HS-5 (cell line): ENCODE data around the gene SENP3.

ENCODE experiments used
- DNase-seq: peaks from one replicate; pipeline ENCODE4 v3.0.0-alpha.2; 2012; ENCODE audit warnings: low read depth

Gene SENP3

DNA sequence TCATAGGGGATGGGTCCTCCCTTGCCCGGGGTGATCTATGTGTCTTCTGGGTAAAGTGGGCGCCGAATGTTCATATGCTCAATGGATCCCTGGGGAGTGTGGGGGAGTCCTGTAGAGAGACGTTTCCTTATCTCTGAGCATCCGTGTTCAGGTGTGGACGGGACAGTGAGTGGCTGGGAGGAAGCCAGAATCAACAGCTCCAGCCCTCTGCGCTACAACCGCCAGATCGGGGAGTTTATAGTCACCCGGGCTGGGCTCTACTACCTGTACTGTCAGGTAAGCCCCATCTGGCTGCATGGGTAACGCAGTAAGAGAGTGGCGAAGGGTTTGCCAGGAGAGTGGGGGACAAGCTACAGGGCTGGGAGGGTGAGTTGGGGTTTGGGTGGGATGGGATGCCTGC, 5.1 kb upstream of the SENP3 start:
- DNase-seq: no peak

DNA sequence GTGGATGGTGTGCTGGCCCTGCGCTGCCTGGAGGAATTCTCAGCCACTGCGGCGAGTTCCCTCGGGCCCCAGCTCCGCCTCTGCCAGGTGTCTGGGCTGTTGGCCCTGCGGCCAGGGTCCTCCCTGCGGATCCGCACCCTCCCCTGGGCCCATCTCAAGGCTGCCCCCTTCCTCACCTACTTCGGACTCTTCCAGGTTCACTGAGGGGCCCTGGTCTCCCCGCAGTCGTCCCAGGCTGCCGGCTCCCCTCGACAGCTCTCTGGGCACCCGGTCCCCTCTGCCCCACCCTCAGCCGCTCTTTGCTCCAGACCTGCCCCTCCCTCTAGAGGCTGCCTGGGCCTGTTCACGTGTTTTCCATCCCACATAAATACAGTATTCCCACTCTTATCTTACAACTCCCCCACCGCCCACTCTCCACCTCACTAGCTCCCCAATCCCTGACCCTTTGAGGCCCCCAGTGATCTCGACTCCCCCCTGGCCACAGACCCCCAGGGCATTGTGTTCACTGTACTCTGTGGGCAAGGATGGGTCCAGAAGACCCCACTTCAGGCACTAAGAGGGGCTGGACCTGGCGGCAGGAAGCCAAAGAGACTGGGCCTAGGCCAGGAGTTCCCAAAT, 4.5 kb upstream of the SENP3 start:
- DNase-seq: no peak

DNA sequence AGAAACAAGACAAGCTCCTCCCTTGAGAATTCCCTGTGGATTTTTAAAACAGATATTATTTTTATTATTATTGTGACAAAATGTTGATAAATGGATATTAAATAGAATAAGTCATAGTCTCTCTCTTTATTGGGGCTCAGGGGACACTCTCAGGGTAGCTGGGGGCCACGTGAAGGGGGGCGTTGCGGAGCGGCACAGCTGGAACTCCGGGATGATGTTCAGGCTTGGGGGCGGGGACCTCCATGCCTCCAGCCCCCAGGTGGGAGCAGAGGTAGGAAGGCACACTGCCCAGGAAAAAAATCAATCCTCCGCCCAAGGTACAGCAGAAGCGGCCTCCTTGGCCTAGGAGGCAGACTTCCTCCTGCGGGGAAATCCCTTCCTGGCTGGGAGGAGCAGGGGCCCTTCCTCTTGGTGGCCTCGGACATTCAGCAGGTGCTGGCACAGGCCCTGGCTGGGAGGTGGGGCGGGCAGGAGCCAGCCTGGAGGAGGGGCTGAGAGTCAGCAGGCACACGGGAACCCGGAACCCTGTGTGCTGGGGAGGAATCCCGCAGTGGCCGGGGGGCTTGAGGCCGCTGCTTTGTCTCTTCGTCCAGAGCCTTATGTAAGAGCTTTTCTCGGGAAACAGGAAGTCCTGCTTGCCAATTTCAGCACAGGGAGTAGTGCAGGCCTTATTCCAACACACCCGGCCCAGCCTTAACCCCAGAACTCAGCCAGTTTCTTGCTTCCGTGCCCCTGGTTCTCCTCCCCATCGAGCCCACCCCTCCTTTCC, 3.8 kb upstream of the SENP3 start:
- DNase-seq: no peak

DNA sequence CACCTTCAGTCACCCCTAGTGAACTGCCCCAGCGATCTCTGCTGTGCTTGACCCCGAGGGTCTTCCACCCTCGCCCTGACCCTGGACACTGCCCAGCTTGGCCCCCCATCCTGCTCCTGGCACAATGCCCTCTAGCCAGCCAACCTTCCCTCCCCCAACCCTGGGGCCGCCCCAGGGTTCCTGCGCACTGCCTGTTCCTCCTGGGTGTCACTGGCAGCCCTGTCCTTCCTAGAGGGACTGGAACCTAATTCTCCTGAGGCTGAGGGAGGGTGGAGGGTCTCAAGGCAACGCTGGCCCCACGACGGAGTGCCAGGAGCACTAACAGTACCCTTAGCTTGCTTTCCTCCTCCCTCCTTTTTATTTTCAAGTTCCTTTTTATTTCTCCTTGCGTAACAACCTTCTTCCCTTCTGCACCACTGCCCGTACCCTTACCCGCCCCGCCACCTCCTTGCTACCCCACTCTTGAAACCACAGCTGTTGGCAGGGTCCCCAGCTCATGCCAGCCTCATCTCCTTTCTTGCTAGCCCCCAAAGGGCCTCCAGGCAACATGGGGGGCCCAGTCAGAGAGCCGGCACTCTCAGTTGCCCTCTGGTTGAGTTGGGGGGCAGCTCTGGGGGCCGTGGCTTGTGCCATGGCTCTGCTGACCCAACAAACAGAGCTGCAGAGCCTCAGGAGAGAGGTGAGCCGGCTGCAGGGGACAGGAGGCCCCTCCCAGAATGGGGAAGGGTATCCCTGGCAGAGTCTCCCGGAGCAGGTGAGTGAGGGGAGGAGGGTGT, 3.0 kb upstream of the SENP3 start, which contains the start of gene TNFSF13:
TNFSF13 (plus strand) TSS at position 207 of the 776 bp plus-strand sequence; CDS start at position 497, 290 bp downstream.
- DNase-seq: no peak

DNA sequence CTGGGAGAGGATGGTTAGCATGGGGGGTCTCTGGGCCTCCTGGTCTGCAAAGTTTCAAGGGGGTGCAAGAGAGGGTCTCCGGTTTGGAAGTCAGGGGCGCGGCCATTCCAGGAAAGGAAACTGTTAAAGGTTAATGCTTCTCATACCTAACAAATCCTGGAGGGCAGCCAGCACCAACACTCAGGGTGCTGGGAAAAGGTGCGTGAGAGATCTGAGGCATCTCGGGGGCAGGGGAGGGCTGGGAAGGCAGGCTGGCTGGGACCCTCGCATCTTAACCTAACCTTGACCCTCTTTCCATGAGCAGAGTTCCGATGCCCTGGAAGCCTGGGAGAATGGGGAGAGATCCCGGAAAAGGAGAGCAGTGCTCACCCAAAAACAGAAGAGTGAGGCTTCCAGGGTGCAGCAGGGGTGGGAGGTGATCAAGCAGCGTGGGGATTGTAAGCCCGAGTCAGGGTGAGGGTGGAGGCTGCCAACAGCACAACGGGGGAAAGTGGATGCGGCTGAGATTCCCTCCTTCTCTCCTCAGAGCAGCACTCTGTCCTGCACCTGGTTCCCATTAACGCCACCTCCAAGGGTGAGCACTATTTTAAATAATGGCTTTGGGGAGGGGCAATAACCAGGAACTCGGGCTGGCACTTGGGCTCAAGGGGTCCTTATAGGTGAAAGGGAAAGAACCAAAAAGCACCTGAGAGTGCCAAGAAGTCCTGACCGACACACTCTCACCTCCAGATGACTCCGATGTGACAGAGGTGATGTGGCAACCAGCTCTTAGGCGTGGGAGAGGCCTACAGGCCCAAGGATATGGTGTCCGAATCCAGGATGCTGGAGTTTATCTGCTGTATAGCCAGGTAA, 2.2 kb upstream of the SENP3 start:
- DNase-seq: no peak

GRCh38 chr17:7560172-7561027, 1.3 kb upstream of the SENP3 start:
- DNase-seq: no peak

GRCh38 chr17:7561028-7561575, 617 bp upstream of the SENP3 start:
- DNase-seq: peak; percentile 43

GRCh38 chr17:7562208-7562605, 488 bp downstream of the SENP3 start:
- no peak for DNase-seq

- no peak for DNase-seq
Measured at GRCh38 chr17:7563115-7563869, 1.6 kb downstream of the SENP3 start.

DNA sequence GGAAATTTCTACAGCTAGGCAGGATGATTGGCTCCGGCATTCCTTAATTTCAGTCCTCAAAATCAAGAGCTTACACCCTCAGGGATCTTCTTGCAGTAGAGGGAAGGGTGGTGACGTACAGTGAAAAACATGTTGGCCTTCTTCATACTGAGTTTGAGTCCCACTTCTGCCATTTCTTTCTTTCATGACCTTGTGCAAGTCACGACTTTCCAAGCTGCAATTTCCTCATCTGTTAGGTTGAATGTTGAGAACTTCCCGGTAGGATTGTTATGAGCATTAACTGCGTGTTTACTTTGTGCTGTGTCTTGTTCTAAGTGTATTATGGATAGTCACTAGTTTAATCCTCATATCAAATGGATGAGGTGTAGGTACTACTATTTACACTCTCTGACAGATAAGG, 7.9 kb downstream of the SENP3 start:
- DNase-seq: no peak

- DNase-seq: no peak
Measured at GRCh38 chr17:7570351-7570750, 8.6 kb downstream of the SENP3 start.

- no peak for DNase-seq
Measured at GRCh38 chr17:7572338-7572587, 10.5 kb downstream of the SENP3 start.

- peak; percentile 96 for DNase-seq
Measured at GRCh38 chr17:7572588-7573323, 11.0 kb downstream of the SENP3 start.

DNA sequence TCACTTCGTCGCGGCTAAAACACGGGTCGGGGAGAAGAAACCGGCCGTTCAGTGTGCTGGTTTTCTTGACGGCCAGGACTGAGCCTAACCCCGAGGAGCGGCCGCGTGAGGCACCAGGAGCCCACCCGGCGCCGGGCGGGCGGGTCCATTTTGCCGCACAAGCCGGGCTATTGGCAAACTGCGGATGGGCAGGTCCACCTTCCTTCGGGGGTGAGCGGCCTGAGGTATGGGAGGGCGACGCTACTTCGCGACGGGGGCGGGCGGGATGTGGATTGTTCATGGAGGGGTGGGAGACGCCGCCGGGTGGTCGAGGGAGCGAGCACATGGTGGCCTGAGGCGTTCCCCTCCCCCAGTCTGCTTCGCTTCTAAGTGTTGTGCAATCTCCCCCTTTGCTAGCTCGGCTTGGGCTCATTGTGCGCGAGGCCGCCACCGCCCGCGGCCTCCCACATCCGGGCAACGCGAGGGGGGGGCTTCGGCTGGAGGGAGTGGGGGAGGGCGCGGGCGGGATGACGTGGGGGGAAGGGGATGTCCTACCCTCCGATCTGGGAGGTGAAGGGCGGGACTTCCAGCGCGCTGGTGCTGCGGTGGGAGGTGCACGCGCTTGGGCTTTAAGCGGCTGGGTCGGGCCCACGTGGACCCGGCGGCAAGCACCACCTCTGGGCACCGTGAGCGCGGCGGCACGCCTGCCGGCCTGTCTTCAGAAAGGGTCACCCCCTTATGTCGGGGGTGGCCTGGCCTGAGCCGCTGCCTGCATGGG, 11.8 kb downstream of the SENP3 start:
- DNase-seq: peak; percentile 67

GRCh38 chr17:7574176-7574953, 12.6 kb downstream of the SENP3 start:
- no peak for DNase-seq

GRCh38 chr17:7575481-7575883, 13.8 kb downstream of the SENP3 start:
- no peak for DNase-seq

DNA sequence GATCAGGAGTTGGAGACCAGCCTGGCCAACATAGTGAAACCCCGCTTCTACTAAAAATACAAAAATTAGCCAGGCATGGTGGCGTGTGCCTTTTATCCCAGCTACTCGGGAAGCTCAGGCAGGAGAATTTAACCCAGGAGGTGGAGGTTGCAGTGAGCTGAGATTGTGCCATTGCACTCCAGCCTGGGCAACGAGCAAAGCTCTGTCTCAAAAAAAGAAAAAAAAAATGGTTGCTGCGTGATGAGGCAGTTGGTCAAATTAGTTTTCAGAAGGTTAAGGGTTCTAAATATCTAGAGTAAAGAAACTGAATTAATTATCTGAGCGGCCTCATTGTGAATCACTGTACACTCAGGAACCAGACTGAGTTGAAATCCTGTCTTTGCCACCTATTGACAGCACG, 14.2 kb downstream of the SENP3 start:
- no peak for DNase-seq

DNA sequence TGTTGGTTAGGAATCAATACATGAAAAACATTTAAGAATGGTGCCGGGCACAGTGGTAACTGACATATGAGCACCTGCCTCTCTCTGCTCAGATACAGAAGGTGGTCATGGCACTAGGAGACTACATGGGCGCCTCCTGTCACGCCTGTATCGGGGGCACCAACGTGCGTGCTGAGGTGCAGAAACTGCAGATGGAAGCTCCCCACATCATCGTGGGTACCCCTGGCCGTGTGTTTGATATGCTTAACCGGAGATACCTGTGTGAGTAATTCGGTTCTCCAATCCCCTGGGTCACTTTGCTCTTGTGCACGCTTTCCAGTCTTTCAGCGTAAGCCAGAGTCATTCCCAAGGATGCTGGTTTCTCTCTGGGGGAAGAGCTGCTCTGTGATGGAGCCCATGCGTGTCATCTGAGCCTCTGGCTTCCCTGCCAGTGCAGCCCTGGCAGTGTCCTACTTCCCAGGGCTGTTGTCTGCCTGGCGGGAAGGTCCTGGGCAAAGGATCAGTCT, 14.8 kb downstream of the SENP3 start:
- DNase-seq: no peak
